SU-DHL-6 (cell line): ENCODE data around the gene LYZL6.

Experiments
- EZH2phosphoT487 ChIP-seq: fragments of 200-600 bp; sonication (generic), shearing (Covaris generic); conservative IDR thresholded peaks from 2 replicates; pipeline ENCODE4 v1.6.1; 2018; ENCODE audit warnings: mild to moderate bottlenecking, antibody characterized with exemption, low read length, moderate library complexity, mixed read lengths
- TF ChIP-seq, protein P1 (sequence below): fragments of 200-600 bp; sonication (generic); IDR thresholded peaks from one replicate; pipeline ENCODE4 v1.5.1; 2017; ENCODE audit warnings: antibody characterized with exemption, mild to moderate bottlenecking, low read length, moderate library complexity; ENCODE audit not compliant: insufficient read depth, poor library complexity, severe bottlenecking

GRCh38 chr17:35932586-35932985, 10.9 kb downstream of the LYZL6 start:
- TF ChIP-seq, protein P1, sequence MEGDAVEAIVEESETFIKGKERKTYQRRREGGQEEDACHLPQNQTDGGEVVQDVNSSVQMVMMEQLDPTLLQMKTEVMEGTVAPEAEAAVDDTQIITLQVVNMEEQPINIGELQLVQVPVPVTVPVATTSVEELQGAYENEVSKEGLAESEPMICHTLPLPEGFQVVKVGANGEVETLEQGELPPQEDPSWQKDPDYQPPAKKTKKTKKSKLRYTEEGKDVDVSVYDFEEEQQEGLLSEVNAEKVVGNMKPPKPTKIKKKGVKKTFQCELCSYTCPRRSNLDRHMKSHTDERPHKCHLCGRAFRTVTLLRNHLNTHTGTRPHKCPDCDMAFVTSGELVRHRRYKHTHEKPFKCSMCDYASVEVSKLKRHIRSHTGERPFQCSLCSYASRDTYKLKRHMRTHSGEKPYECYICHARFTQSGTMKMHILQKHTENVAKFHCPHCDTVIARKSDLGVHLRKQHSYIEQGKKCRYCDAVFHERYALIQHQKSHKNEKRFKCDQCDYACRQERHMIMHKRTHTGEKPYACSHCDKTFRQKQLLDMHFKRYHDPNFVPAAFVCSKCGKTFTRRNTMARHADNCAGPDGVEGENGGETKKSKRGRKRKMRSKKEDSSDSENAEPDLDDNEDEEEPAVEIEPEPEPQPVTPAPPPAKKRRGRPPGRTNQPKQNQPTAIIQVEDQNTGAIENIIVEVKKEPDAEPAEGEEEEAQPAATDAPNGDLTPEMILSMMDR, result no peak
- TF ChIP-seq EZH2phosphoT487, result no peak
